GM12892 (cell line): Measurements from ENCODE around the gene TMEM167A.

Experiments
- DNase-seq: peaks from one replicate; pipeline ENCODE4 v3.0.0; 2011; ENCODE audit not compliant: insufficient read length
- FAIRE-seq: peaks from 2 replicates; lab custom pipeline; 2011; peaks lifted over from hg19 to GRCh38; lab: Jason Lieb, UNC
- POLR2A ChIP-seq: IDR thresholded peaks from 2 replicates; pipeline ENCODE4 v1.6.1; 2011; ENCODE audit warnings: low read depth, low read length, control low read depth
- POLR2AphosphoS5 ChIP-seq: IDR thresholded peaks from 2 replicates; pipeline ENCODE4 v1.6.1; 2011; ENCODE audit warnings: low read depth, low read length, control low read depth
- TAF1 ChIP-seq: IDR thresholded peaks from 2 replicates; pipeline ENCODE4 v1.6.1; 2011; ENCODE audit warnings: low read depth, mild to moderate bottlenecking, control low read depth, low read length, borderline replicate concordance

Gene TMEM167A

GRCh38 chr5:83026930-83027687 is 50.1 kb downstream of the TMEM167A start:
- FAIRE-seq (no peak), DNase-seq (no peak)
- no peak for TF ChIP-seq POLR2AphosphoS5
- TF ChIP-seq TAF1: no peak
- TF ChIP-seq POLR2A: no peak

GRCh38 chr5:83026516-83026915 is 50.7 kb downstream of the TMEM167A start:
- no peak for FAIRE-seq
- TF ChIP-seq POLR2A (no peak), POLR2AphosphoS5 (no peak), TAF1 (no peak)
- no peak for DNase-seq

- FAIRE-seq: no peak
- no peak for DNase-seq
- TF ChIP-seq TAF1 (no peak), POLR2AphosphoS5 (no peak), POLR2A (no peak)
These were observed 51.3 kb downstream of the TMEM167A start for GRCh38 chr5:83025690-83026478.

- TF ChIP-seq POLR2AphosphoS5 (no peak), POLR2A (no peak), TAF1 (no peak)
- DNase-seq (no peak), FAIRE-seq (no peak)
These were observed 54.9 kb downstream of the TMEM167A start for GRCh38 chr5:83022334-83022733.

- FAIRE-seq (no peak), DNase-seq (no peak)
- TF ChIP-seq POLR2A (no peak), TAF1 (no peak), POLR2AphosphoS5 (no peak)
These were observed 61.5 kb downstream of the TMEM167A start for GRCh38 chr5:83015676-83016075.

GRCh38 chr5:83011985-83012384 is 65.2 kb downstream of the TMEM167A start:
- DNase-seq (peak; percentile 12), FAIRE-seq (peak; percentile 64)
- no peak for TF ChIP-seq TAF1
- no peak for TF ChIP-seq POLR2AphosphoS5
- no peak for TF ChIP-seq POLR2A

GRCh38 chr5:83009408-83009807 is 67.8 kb downstream of the TMEM167A start:
- FAIRE-seq: no peak
- DNase-seq: no peak
- TF ChIP-seq POLR2A: no peak
- TF ChIP-seq POLR2AphosphoS5: no peak
- TF ChIP-seq TAF1: no peak

GRCh38 chr5:83007755-83008154 is 69.4 kb downstream of the TMEM167A start:
- no peak for DNase-seq
- no peak for FAIRE-seq
- no peak for TF ChIP-seq POLR2AphosphoS5
- no peak for TF ChIP-seq POLR2A
- TF ChIP-seq TAF1: no peak

GRCh38 chr5:83006683-83007283 is 70.4 kb downstream of the TMEM167A start:
- no peak for FAIRE-seq
- TF ChIP-seq TAF1: no peak
- TF ChIP-seq POLR2A: no peak
- TF ChIP-seq POLR2AphosphoS5: no peak
- DNase-seq: no peak

GRCh38 chr5:83003791-83004190 is 73.4 kb downstream of the TMEM167A start:
- DNase-seq (no peak), FAIRE-seq (no peak)
- TF ChIP-seq POLR2A (no peak), TAF1 (no peak)
